Measurements from ENCODE around the gene GRPEL2. TPM values are rescaled to one million over a fixed set of nuclear protein-coding genes. Genes with fewer than 3 reads are reported as not detected.

Gene GRPEL2
- total and polyA plus RNA-seq, 2 experiments from 2014 or later, result 20.2 to 62.2 TPM

GRCh38 chr5:149344151-149344550 is 1.1 kb upstream of the GRPEL2 start:
- H3K36me3 Mint-ChIP-seq (ENCODE audit: low read depth), result peaks cover 31% of the 10 kb centered on the region
- H4K20me1 ChIP-seq (replicated peaks; ENCODE audit: insufficient read depth), result peaks cover 17% of the 10 kb centered on the region
- no peaks in the 10 kb centered on the region for H3K9me3 Mint-ChIP-seq
- H3K27me3 Mint-ChIP-seq (ENCODE audit: insufficient read depth, low read depth, poor library complexity), result no peaks in the 10 kb centered on the region
- peak overlapping the region; percentile 98; the same call in 1 of the 2 replicates for H2AFZ ChIP-seq
- no peak overlapping the region for H3K27ac Mint-ChIP-seq
- TF ChIP-seq CREB1 (CRISPR knock-in tag; IDR thresholded peaks at IDR 0.05; ENCODE audit: low read depth), result no peak
- TF ChIP-seq REST (IDR thresholded peaks at IDR 0.05; ENCODE audit: unreplicated experiment), result no peak
- TF ChIP-seq POLR2AphosphoS5 (IDR thresholded peaks at IDR 0.05; ENCODE audit: low read depth), result no peak
- no peak for TF ChIP-seq JUNB (IDR thresholded peaks at IDR 0.05; ENCODE audit: unreplicated experiment)
- TF ChIP-seq EZH2 (IDR thresholded peaks at IDR 0.05; ENCODE audit: low read depth, unreplicated experiment), result no peak
- TF ChIP-seq ZNF331 (CRISPR knock-in tag; IDR thresholded peaks at IDR 0.05; ENCODE audit: low read depth), result no peak
- no peak for TF ChIP-seq NANOG (IDR thresholded peaks at IDR 0.05; ENCODE audit: borderline replicate concordance)
- no peak for TF ChIP-seq ETS1 (IDR thresholded peaks at IDR 0.05)
- TF ChIP-seq CTCF (conservative IDR thresholded peaks at IDR 0.05; ENCODE audit: low read depth in 2 of 2), result no peak
- no peak for TF ChIP-seq ZNF114 (CRISPR knock-in tag; IDR thresholded peaks at IDR 0.05)
- no peak for TF ChIP-seq EZH2phosphoT487 (IDR thresholded peaks at IDR 0.05; ENCODE audit: unreplicated experiment)
- no peak for TF ChIP-seq ZNF462 (CRISPR knock-in tag; IDR thresholded peaks at IDR 0.05)
- TF ChIP-seq STAT1 (IDR thresholded peaks at IDR 0.05; ENCODE audit: unreplicated experiment), result no peak
- H3K9me2 ChIP-seq (ENCODE audit: insufficient read depth), result no peaks in the 10 kb centered on the region
- H3K27me3 ChIP-seq (ENCODE audit: insufficient read depth), result no peaks in the 10 kb centered on the region
- peaks cover 7% of the 10 kb centered on the region; the same call in 2 of the 3 replicates for H3K4me1 Mint-ChIP-seq
- no peaks in the 10 kb centered on the region for H3F3A ChIP-seq (replicated peaks; ENCODE audit: low read depth)
- H3K4me3 ChIP-seq, result peak overlapping the region; percentile 82
- DNase-seq (ENCODE audit: low spot score), result no peak
- H3K79me2 ChIP-seq (replicated peaks; ENCODE audit: insufficient read depth), result peaks cover 37% of the 10 kb centered on the region
- peak overlapping the region; percentile 97 for H3K4me2 ChIP-seq
- no peak for ATAC-seq
- H3K4me1 ChIP-seq (ENCODE audit: insufficient read depth), result no peaks in the 10 kb centered on the region
- peaks cover 18% of the 10 kb centered on the region for H3K36me3 ChIP-seq (ENCODE audit: insufficient read depth)
- no peak overlapping the region for H3K27ac ChIP-seq (ENCODE audit: low read depth)
- H3K4me3 Mint-ChIP-seq, result peak overlapping the region; percentile 94
